ENCODE data around the gene CHP1. TPM values are rescaled to one million over a fixed set of nuclear protein-coding genes. Genes with fewer than 3 reads are reported as not detected.
"Not testable (repeated sequence)": the region's sequence is repeated elsewhere in the genome, so short reads cannot be mapped to it uniquely, and the experiment has no call there.

The CHP1 gene
- total RNA-seq, 1 experiment from 2014 or later = 71.2 TPM

DNA sequence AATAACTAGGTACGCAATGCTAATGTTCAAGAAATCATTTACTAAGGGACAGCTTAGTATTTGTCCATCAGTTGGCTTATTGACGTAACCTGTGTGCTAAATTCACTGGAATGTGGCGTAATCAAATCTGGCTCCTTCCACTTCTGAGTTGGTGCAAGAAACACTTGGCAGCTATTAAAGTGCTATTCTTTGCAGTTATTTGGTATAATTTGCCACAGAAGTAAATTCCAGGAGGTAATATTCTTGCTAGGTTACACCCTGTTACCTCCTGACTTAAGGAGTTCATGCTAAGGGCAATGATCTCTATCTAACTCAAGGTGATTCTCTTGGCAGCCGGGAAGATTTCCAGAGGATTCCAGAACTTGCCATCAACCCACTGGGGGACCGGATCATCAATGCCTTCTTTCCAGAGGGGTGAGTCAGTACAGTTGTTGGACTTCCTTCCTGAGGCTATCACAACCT lies 25.5 kb downstream of the CHP1 start:
- Histone ChIP-seq H3K4me3 (ENCODE audit: low read depth, low read length, poor library complexity, severe bottlenecking) (no peak overlapping the region), H3K27ac (ENCODE audit: low read depth, low read length, poor library complexity, severe bottlenecking) (no peak overlapping the region), H3K9me3 (ENCODE audit: low read depth, low read length, poor library complexity, severe bottlenecking) (no peaks in the 10 kb centered on the region), H3K4me1 (ENCODE audit: insufficient read depth, low read length, poor library complexity, severe bottlenecking) (peaks cover 7% of the 10 kb centered on the region), H3K27me3 (replicated peaks; ENCODE audit: insufficient read depth, low read depth, low read length, poor library complexity) (no peaks in the 10 kb centered on the region), H3K36me3 (ENCODE audit: insufficient read depth, low read length, poor library complexity, severe bottlenecking) (no peaks in the 10 kb centered on the region)
- POLR2A ChIA-PET (ENCODE audit: low non-redundant PET) = no interaction called here
- BruUV-seq (replicated peaks) = no TSS peak
- CTCF ChIA-PET = no interaction called here
- no peak for TF ChIP-seq EZH2 (IDR thresholded peaks at IDR 0.05; ENCODE audit: borderline replicate concordance, low read depth, low read length, poor library complexity, severe bottlenecking)
- TF ChIP-seq, protein P1, sequence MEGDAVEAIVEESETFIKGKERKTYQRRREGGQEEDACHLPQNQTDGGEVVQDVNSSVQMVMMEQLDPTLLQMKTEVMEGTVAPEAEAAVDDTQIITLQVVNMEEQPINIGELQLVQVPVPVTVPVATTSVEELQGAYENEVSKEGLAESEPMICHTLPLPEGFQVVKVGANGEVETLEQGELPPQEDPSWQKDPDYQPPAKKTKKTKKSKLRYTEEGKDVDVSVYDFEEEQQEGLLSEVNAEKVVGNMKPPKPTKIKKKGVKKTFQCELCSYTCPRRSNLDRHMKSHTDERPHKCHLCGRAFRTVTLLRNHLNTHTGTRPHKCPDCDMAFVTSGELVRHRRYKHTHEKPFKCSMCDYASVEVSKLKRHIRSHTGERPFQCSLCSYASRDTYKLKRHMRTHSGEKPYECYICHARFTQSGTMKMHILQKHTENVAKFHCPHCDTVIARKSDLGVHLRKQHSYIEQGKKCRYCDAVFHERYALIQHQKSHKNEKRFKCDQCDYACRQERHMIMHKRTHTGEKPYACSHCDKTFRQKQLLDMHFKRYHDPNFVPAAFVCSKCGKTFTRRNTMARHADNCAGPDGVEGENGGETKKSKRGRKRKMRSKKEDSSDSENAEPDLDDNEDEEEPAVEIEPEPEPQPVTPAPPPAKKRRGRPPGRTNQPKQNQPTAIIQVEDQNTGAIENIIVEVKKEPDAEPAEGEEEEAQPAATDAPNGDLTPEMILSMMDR (conservative IDR thresholded peaks at IDR 0.05; ENCODE audit: low read depth, low read length) = no peak
- no peak for DNase-seq (ENCODE audit: low spot score)
- intact Hi-C loops (cut with micrococcal nuclease; ENCODE audit: unreplicated experiment) = no loop called here

DNA sequence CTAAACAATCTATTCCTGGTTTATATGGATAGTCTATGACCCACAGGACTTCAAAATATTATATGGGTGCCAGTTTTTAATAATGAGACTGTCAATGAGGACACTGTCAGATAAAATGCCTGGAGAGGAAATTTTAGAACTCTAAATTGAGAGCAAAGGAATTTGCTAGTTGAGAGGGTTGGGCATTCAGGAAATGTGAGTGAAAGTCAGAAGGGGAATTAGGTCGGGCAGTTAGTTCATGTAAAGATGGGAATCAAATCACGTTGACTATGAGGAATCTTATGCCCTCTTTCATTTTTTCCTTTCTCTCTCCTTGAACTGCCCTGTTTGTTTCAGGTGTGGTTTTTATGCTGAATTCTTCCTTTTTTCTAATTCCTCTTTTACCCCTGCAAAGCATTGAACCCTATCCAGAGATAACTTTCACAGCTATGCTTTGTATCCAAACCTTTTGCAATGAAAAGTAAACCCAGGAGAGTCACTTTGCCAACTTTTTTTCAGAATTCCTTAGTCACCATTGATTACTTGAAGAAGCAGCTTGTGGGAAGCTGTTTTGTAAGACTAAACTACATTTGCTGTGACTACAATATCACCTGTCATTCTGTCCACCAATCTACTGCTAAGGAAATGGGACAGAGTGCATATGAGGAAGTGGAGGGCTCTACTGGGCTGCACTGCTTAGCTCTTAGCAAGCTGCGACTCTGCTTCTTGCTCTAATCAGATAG lies 27.8 kb downstream of the CHP1 start:
- H3K4me3 ChIP-seq (ENCODE audit: low read depth, low read length, poor library complexity, severe bottlenecking) = no peak overlapping the region
- TF ChIP-seq EZH2 (IDR thresholded peaks at IDR 0.05; ENCODE audit: borderline replicate concordance, low read depth, low read length, poor library complexity, severe bottlenecking) = no peak
- TF ChIP-seq, protein P1 (conservative IDR thresholded peaks at IDR 0.05; ENCODE audit: low read depth, low read length) = no peak
- DNase-seq (ENCODE audit: low spot score) = no peak
- peaks cover 3% of the 10 kb centered on the region for H3K9me3 ChIP-seq (ENCODE audit: low read depth, low read length, poor library complexity, severe bottlenecking)
- H3K27me3 ChIP-seq (replicated peaks; ENCODE audit: insufficient read depth, low read depth, low read length, poor library complexity) = no peaks in the 10 kb centered on the region
- H3K36me3 ChIP-seq (ENCODE audit: insufficient read depth, low read length, poor library complexity, severe bottlenecking) = peaks cover 8% of the 10 kb centered on the region
- no peak overlapping the region for H3K27ac ChIP-seq (ENCODE audit: low read depth, low read length, poor library complexity, severe bottlenecking)
- POLR2A ChIA-PET (ENCODE audit: low non-redundant PET) = no interaction called here
- BruUV-seq (replicated peaks) = no TSS peak
- H3K4me1 ChIP-seq (ENCODE audit: insufficient read depth, low read length, poor library complexity, severe bottlenecking) = peaks cover 10% of the 10 kb centered on the region
- intact Hi-C loops (cut with micrococcal nuclease; ENCODE audit: unreplicated experiment) = no loop called here
- CTCF ChIA-PET = no interaction called here

DNA sequence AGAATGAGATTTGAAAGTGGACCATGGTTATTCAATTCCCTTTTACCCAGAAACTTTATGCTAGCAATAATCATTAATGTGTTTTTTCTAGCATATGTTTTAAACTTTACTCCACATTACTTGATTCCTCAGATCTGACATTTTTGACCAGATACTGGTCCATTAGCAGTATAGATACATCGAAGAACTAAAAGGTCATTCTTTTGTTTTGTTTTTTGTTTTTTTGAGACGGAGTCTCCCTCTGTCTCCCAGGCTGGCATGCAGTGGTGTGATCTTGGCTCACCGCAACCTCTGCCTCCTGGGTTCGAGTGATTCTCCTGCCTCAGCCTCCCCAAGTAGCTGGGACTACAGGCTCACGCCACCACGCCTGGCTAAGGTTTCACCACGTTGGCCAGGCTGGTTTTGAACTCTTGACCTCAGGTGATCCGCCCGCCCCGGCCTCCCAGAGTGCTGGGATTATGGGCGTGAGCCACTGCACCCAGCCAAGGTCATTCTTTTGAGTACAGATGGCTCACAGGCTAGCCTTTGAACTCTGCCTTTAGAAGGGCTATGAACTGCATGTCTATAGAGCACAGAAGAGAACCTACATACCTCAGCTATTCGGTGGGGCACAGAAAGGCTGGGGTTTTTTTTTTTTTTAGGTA lies 28.6 kb downstream of the CHP1 start:
- CTCF ChIA-PET = no interaction called here
- intact Hi-C loops (cut with micrococcal nuclease; ENCODE audit: unreplicated experiment) = no loop called here
- peaks cover 8% of the 10 kb centered on the region for H3K36me3 ChIP-seq (ENCODE audit: insufficient read depth, low read length, poor library complexity, severe bottlenecking)
- H3K9me3 ChIP-seq (ENCODE audit: low read depth, low read length, poor library complexity, severe bottlenecking) = peaks cover 3% of the 10 kb centered on the region
- POLR2A ChIA-PET (ENCODE audit: low non-redundant PET) = no interaction called here
- H3K4me1 ChIP-seq (ENCODE audit: insufficient read depth, low read length, poor library complexity, severe bottlenecking) = peaks cover 7% of the 10 kb centered on the region
- H3K4me3 ChIP-seq (ENCODE audit: low read depth, low read length, poor library complexity, severe bottlenecking) = no peak overlapping the region
- H3K27me3 ChIP-seq (replicated peaks; ENCODE audit: insufficient read depth, low read depth, low read length, poor library complexity) = no peaks in the 10 kb centered on the region
- no TSS peak for BruUV-seq (replicated peaks)
- TF ChIP-seq EZH2 (IDR thresholded peaks at IDR 0.05; ENCODE audit: borderline replicate concordance, low read depth, low read length, poor library complexity, severe bottlenecking) = no peak
- TF ChIP-seq, protein P1 (conservative IDR thresholded peaks at IDR 0.05; ENCODE audit: low read depth, low read length) = no peak
- H3K27ac ChIP-seq (ENCODE audit: low read depth, low read length, poor library complexity, severe bottlenecking) = no peak overlapping the region
- no peak for DNase-seq (ENCODE audit: low spot score)

DNA sequence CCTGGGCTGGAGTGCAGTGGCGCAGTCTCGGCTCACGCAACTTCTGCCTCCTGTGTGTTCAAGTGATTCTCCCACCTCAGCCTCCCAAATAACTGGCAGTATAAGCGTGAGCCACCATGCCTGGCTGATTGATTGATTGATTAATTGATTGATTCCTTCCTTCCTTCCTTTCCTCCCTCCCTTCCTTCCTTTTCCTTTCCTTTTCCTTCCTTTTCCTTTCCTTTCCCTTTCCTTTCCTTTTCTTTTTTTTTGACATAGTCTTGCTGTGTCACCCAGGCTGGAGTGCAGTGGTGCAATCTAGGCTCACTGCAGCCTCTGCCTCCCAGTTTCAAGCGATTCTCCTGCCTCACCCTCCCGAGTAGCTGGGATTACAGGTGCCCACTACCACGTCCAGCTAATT lies 29.9 kb downstream of the CHP1 start:
- intact Hi-C loops (cut with micrococcal nuclease; ENCODE audit: unreplicated experiment); CTCF ChIA-PET; POLR2A ChIA-PET (ENCODE audit: low non-redundant PET); H3K4me3 ChIP-seq (ENCODE audit: low read depth, low read length, poor library complexity, severe bottlenecking); H3K36me3 ChIP-seq (ENCODE audit: insufficient read depth, low read length, poor library complexity, severe bottlenecking); H3K9me3 ChIP-seq (ENCODE audit: low read depth, low read length, poor library complexity, severe bottlenecking); BruUV-seq (replicated peaks); H3K4me1 ChIP-seq (ENCODE audit: insufficient read depth, low read length, poor library complexity, severe bottlenecking); DNase-seq (ENCODE audit: low spot score); H3K27ac ChIP-seq (ENCODE audit: low read depth, low read length, poor library complexity, severe bottlenecking); H3K27me3 ChIP-seq (replicated peaks; ENCODE audit: insufficient read depth, low read depth, low read length, poor library complexity): not testable (repeated sequence)

All from A673 (cell line).